Inflammatory macrophage treated with lipopolysaccharide for 4 hours (primary cell): ENCODE data around the gene XKR7.
A peak's percentile ranks its signal among the peaks of the same experiment; 100 is the strongest.

Experiments
- DNase-seq: peaks from one replicate; pipeline ENCODE4 v3.0.0-alpha.2; 2020

The XKR7 gene

GRCh38 chr20:32018269-32019155 is 50.6 kb downstream of the XKR7 start:
- DNase-seq = peak; percentile 34

DNA sequence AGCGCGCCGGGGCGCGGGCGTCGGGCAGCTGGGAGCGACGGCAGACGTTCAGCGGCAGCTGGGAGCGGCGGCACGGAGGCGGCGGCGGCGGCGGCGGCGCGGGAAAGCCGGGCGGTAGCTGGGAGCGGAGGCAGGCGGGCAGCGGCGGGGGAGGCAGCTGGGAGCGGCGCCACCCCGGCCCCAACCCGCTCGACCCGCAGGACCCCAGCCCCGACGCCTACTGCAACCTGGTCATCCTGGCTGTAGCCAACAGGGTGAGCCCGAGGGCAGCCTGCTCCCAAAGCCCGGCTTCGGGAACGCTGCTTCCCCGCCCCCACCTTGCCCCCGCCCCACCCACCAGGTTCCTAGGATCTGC is 51.2 kb downstream of the XKR7 start:
- peak; percentile 8 for DNase-seq

DNA sequence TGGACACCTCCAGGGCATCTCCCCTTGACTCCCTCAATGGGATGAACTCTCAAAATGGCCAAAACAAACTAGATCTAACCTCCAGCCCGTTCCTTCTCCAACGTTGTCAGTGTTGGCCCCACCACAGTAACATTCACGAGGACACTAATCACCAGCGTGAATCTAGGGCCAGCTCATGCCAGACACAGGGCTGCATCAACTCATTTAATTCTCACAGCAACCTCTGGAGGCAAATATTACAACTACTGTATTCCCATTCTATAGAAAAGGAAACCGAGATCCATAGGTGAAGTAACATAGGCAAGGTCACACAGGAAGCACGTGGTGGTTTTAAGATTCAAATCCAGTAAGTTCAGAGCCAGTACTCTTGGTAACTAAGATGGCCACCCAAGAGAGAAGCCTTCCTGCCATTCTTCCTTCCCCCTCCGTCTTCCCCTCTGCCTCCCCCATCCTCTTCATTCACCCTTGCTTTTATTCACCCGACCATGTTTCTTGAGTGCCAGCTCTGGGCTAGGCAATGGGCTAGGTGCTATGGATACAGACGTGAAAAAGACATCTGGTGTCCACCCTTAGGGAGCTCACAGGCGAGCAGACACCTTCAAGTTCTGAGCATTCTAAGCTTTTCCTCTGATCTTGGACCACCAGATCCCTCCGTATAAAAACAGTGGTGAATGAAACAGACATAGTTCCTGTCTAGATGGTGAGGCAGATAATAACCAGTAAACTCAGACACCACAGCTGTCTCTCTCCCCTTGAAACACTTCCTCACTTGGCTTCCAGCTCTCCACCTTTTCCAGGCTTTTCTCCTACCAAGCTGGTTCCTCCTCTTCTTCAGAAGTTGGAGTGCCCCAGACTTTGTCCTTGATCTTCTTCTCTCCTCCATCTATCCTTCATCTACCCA is 51.9 kb downstream of the XKR7 start:
- peak; percentile 17 for DNase-seq

GRCh38 chr20:32021091-32021490 is 53.1 kb downstream of the XKR7 start:
- no peak for DNase-seq

- DNase-seq = no peak
Measured at GRCh38 chr20:32024683-32025295, 56.8 kb downstream of the XKR7 start.

DNA sequence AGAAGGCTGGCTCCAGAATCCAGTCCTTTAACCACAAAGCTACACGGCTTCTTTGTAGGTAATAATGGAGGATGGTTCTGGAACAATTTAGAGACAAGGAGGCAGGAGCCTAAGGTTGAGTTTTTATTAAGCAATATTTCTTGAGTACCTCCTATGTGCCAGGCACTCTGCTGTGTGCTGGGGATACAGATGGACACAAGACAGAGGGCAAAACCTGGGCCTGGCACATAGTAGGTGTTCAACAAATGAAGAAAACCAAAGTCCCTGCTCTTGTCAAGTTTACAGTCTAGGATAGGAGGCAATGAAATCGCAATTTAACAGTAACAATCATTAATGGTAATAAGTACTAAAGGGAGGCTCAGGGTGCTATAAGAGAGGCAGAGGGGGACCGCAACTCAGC is 59.7 kb downstream of the XKR7 start:
- no peak for DNase-seq

GRCh38 chr20:32028647-32029372 is 60.9 kb downstream of the XKR7 start:
- DNase-seq = no peak

DNA sequence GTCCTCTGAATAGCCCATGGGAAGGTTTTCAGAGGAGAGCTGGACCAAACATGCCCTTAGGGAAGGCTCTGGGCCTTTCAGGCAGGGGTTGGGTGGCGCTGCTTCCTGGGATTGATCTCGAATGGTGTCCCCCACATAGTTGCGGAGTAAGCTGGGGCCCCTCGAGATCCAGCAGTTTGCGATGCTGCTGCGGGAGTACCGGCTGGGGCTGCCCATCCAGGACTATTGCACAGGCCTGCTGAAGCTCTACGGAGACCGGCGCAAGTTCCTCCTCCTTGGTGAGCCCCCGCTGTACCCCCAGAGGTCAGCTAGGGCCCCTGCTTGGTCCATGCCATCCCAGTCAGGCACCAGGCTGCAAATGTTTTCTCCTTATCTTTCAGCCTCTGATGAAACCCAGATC is 61.6 kb downstream of the XKR7 start:
- DNase-seq = no peak

- DNase-seq = peak; percentile 76
Measured at GRCh38 chr20:32031007-32031958, 63.3 kb downstream of the XKR7 start.

DNA sequence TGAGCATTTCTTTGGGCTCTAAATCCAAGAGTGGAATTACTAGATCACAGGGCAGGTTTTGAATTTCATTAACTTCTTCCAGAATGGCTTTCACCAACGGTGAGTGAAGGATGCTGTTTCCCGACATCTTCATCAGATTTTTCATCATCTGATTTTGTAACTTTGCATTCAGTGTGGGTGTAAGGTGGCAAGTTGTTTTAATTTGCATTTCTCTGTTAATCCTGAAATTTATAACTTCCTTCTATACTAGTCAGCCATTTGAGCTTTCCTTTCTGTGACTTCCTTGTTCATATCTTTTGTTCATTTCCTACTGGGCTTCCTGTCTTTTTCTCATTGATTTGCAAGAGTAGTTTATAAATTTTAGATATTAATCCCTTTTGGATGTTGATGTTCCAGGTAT is 65.4 kb downstream of the XKR7 start:
- DNase-seq = peak; percentile 83

- peak; percentile 68 for DNase-seq
Measured at GRCh38 chr20:32033721-32034120, 65.8 kb downstream of the XKR7 start.

- peak; percentile 100 for DNase-seq
Measured at GRCh38 chr20:32034581-32035425, 66.9 kb downstream of the XKR7 start.

- peak; percentile 89 for DNase-seq
Measured at GRCh38 chr20:32035426-32035779, 67.5 kb downstream of the XKR7 start.

- DNase-seq = peak; percentile 34
Measured at GRCh38 chr20:32036252-32036651, 68.3 kb downstream of the XKR7 start.

DNA sequence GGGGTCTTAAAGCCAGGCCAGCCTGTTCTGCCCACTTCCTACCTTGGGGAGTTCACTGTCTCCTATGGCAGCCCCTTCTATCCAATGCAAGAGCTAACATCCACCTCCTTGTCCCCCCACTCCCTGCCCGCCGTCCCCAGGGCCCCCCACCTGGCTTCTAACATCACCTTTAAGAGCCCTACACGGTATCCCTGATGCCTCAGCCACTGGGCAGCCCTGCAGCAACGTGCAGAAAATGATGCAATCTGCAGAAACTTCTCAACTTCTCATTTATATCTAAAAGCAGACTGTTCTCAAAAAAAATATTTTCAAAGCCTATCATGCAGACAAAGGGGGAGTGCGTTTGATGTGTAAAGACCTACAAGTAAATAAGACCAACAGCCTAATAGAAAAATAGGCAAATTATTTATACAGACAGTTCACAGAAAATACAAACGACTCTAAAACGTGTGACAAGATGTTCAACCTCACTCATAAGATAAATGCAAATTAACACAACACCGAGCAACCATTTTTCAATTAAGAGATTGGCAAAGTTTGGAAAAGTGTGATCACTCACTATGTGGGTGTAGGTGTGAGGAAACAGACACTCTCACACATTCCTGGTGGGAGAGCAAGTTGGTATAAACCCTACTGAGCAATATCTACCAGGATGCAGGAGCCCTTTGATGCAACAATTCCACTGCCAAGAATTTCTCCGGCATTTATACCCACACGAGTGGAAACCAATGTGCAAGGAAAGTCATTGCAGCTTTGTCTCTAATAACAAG is 69.0 kb downstream of the XKR7 start:
- DNase-seq = peak; percentile 75

DNA sequence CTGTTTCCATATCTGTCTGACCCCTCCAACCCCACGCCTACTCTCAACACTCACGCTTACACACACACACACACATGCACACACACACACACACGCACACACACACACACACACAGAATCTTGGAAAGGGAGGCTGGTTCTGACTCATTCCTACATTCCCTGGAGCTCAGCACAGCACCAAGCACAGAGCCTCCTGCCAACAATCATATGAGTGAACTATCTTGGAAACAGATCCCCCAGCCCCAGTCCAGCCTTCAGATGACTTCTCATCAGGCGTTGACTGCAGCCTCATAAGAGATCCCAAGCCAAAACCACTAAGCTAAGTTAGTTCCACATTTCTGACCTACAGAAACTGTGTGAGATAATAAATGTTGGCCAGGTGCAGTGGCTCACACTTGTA is 70.0 kb downstream of the XKR7 start:
- peak; percentile 55 for DNase-seq

- DNase-seq = peak; percentile 95
Measured at GRCh38 chr20:32040142-32040953, 72.4 kb downstream of the XKR7 start.

DNA sequence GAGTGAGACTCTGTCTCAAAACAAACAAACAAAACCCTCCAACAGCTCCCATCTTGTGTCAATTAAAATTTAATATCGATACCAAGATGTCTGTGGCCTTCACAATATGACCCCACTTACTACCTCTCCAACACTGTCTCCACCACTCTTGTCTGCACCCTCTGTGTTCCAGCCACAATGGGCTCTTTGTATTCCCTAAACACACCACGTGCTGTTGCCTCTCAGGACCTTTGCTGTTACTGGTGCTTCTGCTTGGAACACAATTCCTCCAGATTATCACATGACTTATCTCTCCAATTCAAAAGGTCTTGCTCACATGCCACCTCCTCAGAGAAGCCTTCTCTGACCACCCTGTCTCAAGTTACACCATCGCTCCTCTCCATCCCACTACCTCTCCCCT is 78.0 kb downstream of the XKR7 start:
- no peak for DNase-seq

- no peak for DNase-seq
Measured at GRCh38 chr20:32050324-32050841, 82.4 kb downstream of the XKR7 start.
